ENCODE measurements around the gene CLTB. TPM values are rescaled to one million over a fixed set of nuclear protein-coding genes. Genes with fewer than 3 reads are reported as not detected.

Gene CLTB
- total RNA-seq, 1 experiment from 2014 or later, result 58.6 TPM

DNA sequence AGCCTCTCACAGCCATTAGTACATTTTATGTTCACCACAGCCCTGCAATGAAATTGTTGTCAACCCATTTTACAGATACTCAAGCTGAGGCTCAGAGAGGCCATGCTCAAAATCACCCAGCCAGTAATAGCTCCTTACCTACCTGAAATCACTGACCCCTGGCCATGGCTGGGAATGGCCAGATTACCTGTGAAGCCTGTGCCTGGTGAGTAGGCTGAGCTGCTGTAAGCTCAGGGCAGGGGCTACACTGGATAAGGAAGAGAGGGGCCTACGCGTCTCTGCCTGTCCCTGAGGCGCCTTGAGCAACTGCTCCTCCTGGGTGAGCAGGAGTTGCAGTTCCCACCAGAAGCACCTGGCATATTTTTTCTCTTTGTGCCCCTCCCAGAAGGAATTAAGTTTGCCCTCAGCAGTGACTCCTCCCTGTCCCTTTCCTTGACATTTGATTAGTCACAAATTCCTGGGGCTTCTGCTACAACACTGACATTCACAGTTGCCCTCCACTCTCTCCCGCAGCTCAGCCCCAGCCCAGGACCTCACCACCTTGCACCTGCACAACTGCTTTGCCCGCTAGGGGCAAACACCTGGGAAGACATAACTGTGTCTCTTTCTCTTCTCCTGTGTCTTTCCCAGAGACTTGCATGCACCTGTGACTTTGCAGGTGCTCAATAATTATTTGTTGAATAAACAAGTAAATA lies 5.7 kb downstream of the CLTB start:
- H3K4me3 ChIP-seq (replicated peaks in 1 of 2; ENCODE audit: low read depth in 1 of 2, low read length in 2 of 2), result no peak overlapping the region
- TF ChIP-seq, protein P1, sequence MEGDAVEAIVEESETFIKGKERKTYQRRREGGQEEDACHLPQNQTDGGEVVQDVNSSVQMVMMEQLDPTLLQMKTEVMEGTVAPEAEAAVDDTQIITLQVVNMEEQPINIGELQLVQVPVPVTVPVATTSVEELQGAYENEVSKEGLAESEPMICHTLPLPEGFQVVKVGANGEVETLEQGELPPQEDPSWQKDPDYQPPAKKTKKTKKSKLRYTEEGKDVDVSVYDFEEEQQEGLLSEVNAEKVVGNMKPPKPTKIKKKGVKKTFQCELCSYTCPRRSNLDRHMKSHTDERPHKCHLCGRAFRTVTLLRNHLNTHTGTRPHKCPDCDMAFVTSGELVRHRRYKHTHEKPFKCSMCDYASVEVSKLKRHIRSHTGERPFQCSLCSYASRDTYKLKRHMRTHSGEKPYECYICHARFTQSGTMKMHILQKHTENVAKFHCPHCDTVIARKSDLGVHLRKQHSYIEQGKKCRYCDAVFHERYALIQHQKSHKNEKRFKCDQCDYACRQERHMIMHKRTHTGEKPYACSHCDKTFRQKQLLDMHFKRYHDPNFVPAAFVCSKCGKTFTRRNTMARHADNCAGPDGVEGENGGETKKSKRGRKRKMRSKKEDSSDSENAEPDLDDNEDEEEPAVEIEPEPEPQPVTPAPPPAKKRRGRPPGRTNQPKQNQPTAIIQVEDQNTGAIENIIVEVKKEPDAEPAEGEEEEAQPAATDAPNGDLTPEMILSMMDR (IDR thresholded peaks at IDR 0.05 in 2 of 3, conservative IDR thresholded peaks at IDR 0.05 in 1 of 3; ENCODE audit: borderline replicate concordance in 1 of 3, insufficient read depth in 1 of 3, low read depth in 2 of 3, low read length in 2 of 3), result peak in 2 of 3 experiments; percentile 5 to 27; a peak in 1 of 6 replicates
- no peak for TF ChIP-seq RAD21 (IDR thresholded peaks at IDR 0.05; ENCODE audit: low read depth)
- ChIA-PET RAD21 (ENCODE audit: low non-redundant PET in 1 of 2, low total read pairs in 2 of 2, uncharacterized antibody in 2 of 2, unreplicated experiment in 2 of 2) (no interaction called here), POLR2A (no interaction called here), CTCF (no interaction called here)
- no peaks in the 10 kb centered on the region for H3K9me3 ChIP-seq (ENCODE audit: control insufficient read depth in 1 of 2, insufficient read depth in 1 of 2, low read depth in 1 of 2, low read length in 2 of 2)
- H3K27me3 ChIP-seq (ENCODE audit: insufficient read depth, low read length), result no peaks in the 10 kb centered on the region
- H3K4me1 ChIP-seq (ENCODE audit: control insufficient read depth in 1 of 2, insufficient read depth in 2 of 2, low read length in 2 of 2), result peaks cover 16 to 26% of the 10 kb centered on the region in 2 experiments
- no TSS peak for BruUV-seq (replicated peaks)
- peak overlapping the region; percentile 21 for H3K4me2 ChIP-seq (ENCODE audit: low read length)
- no peak overlapping the region for H3K9ac ChIP-seq (ENCODE audit: low read length)
- no peak for DNase-seq (ENCODE audit: low read depth, low spot score)
- ATAC-seq, result peak; percentile 57
- no peak overlapping the region for H3K27ac ChIP-seq (ENCODE audit: low read depth, low read length)
- H3K79me2 ChIP-seq (ENCODE audit: insufficient read depth, low read length), result peaks cover 18% of the 10 kb centered on the region
- H3K9me2 ChIP-seq (ENCODE audit: insufficient read depth), result no peaks in the 10 kb centered on the region
- peaks cover 0 to 5% of the 10 kb centered on the region in 2 experiments; a peak in 3 of 4 replicates for H3K36me3 ChIP-seq (ENCODE audit: control insufficient read depth in 1 of 2, insufficient read depth in 2 of 2, low read length in 2 of 2)
- no peak overlapping the region for H2AFZ ChIP-seq (ENCODE audit: low read depth, low read length, poor library complexity, severe bottlenecking)
- intact Hi-C loops (cut with micrococcal nuclease), result no loop called here
- no peaks in the 10 kb centered on the region for H4K20me1 ChIP-seq (ENCODE audit: insufficient read depth)

DNA sequence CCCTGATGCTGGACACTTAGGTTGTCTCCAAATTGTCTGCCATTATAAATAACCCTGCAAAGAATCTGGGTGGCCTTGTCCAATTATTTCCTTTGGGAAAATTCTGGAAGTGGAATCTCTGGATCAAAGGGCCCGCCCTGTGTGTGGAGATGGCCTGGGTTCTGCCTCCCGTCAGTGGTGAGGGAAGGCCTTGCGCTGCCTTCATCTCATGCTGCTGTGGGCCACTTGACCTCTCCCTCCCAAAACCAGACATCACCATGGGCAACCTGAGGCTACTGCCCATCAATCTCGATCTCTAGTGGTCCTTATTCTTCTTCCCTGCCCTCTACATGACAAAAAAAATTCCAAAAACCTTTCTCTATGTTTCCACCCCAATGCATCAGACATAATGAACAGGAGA lies 6.6 kb downstream of the CLTB start:
- H2AFZ ChIP-seq (ENCODE audit: low read depth, low read length, poor library complexity, severe bottlenecking), result no peak overlapping the region
- no peak overlapping the region for H3K4me3 ChIP-seq (replicated peaks in 1 of 2; ENCODE audit: low read depth in 1 of 2, low read length in 2 of 2)
- H3K36me3 ChIP-seq (ENCODE audit: control insufficient read depth in 1 of 2, insufficient read depth in 2 of 2, low read length in 2 of 2), result peaks cover 0 to 5% of the 10 kb centered on the region in 2 experiments; a peak in 3 of 4 replicates
- H3K4me2 ChIP-seq (ENCODE audit: low read length), result no peak overlapping the region
- H3K27ac ChIP-seq (ENCODE audit: low read depth, low read length), result no peak overlapping the region
- no peaks in the 10 kb centered on the region for H3K9me3 ChIP-seq (ENCODE audit: control insufficient read depth in 1 of 2, insufficient read depth in 1 of 2, low read depth in 1 of 2, low read length in 2 of 2)
- no peak overlapping the region for H3K9ac ChIP-seq (ENCODE audit: low read length)
- ChIA-PET CTCF (no interaction called here), RAD21 (ENCODE audit: low non-redundant PET in 1 of 2, low total read pairs in 2 of 2, uncharacterized antibody in 2 of 2, unreplicated experiment in 2 of 2) (no interaction called here), POLR2A (no interaction called here)
- H3K79me2 ChIP-seq (ENCODE audit: insufficient read depth, low read length), result peaks cover 9% of the 10 kb centered on the region
- no peaks in the 10 kb centered on the region for H3K9me2 ChIP-seq (ENCODE audit: insufficient read depth)
- BruUV-seq (replicated peaks), result no TSS peak
- intact Hi-C loops (cut with micrococcal nuclease), result no loop called here
- no peaks in the 10 kb centered on the region for H4K20me1 ChIP-seq (ENCODE audit: insufficient read depth)
- TF ChIP-seq EZH2phosphoT487 (IDR thresholded peaks at IDR 0.05; ENCODE audit: borderline replicate concordance) (no peak), JUND (IDR thresholded peaks at IDR 0.05) (no peak), EZH2 (IDR thresholded peaks at IDR 0.05) (no peak), SRF (IDR thresholded peaks at IDR 0.05; ENCODE audit: low read depth) (no peak), CEBPB (IDR thresholded peaks at IDR 0.05; ENCODE audit: low read depth) (no peak), YY1 (IDR thresholded peaks at IDR 0.05; ENCODE audit: extremely low read depth, insufficient replicate concordance, low read depth, low read length) (no peak), SIN3A (IDR thresholded peaks at IDR 0.05; ENCODE audit: low read depth) (no peak)
- TF ChIP-seq, protein P2, sequence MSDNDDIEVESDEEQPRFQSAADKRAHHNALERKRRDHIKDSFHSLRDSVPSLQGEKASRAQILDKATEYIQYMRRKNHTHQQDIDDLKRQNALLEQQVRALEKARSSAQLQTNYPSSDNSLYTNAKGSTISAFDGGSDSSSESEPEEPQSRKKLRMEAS (IDR thresholded peaks at IDR 0.05), result no peak
- TF ChIP-seq, protein P3, sequence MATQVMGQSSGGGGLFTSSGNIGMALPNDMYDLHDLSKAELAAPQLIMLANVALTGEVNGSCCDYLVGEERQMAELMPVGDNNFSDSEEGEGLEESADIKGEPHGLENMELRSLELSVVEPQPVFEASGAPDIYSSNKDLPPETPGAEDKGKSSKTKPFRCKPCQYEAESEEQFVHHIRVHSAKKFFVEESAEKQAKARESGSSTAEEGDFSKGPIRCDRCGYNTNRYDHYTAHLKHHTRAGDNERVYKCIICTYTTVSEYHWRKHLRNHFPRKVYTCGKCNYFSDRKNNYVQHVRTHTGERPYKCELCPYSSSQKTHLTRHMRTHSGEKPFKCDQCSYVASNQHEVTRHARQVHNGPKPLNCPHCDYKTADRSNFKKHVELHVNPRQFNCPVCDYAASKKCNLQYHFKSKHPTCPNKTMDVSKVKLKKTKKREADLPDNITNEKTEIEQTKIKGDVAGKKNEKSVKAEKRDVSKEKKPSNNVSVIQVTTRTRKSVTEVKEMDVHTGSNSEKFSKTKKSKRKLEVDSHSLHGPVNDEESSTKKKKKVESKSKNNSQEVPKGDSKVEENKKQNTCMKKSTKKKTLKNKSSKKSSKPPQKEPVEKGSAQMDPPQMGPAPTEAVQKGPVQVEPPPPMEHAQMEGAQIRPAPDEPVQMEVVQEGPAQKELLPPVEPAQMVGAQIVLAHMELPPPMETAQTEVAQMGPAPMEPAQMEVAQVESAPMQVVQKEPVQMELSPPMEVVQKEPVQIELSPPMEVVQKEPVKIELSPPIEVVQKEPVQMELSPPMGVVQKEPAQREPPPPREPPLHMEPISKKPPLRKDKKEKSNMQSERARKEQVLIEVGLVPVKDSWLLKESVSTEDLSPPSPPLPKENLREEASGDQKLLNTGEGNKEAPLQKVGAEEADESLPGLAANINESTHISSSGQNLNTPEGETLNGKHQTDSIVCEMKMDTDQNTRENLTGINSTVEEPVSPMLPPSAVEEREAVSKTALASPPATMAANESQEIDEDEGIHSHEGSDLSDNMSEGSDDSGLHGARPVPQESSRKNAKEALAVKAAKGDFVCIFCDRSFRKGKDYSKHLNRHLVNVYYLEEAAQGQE (IDR thresholded peaks at IDR 0.05; ENCODE audit: low read depth), result no peak
- ATAC-seq, result no peak
- H3K27me3 ChIP-seq (ENCODE audit: insufficient read depth, low read length), result no peaks in the 10 kb centered on the region
- H3K4me1 ChIP-seq (ENCODE audit: control insufficient read depth in 1 of 2, insufficient read depth in 2 of 2, low read length in 2 of 2), result peaks cover 12 to 18% of the 10 kb centered on the region in 2 experiments; a peak in 3 of 4 replicates
- no peak for DNase-seq (ENCODE audit: low read depth, low spot score)
